NCI-H774 (cell line): ENCODE results near the gene DHX36.

ENCODE experiments used
- DNase-seq: peaks from one replicate; lab custom pipeline; 2025; lab: John Stamatoyannopoulos, UW

The DHX36 gene

DNA sequence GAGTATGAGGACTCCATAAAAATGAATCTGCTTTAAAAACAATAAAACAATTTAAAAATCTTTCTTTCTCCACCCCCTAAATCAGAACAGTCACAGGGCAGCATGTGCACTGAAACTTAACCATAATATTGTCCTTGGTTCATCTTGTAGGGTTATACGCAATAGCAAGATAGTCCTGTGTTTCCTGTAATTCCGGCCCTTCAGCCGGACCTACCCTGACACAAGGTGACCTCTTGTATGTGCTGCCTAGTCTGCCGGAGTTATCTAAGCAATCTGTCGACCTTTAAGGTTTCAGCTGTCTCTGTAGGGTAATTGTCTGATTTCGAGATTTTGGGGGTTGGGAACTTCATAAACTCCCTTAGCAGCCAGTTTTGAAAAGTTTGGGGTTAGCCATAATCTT lies 99.9 kb downstream of the DHX36 start:
- no peak for DNase-seq

DNA sequence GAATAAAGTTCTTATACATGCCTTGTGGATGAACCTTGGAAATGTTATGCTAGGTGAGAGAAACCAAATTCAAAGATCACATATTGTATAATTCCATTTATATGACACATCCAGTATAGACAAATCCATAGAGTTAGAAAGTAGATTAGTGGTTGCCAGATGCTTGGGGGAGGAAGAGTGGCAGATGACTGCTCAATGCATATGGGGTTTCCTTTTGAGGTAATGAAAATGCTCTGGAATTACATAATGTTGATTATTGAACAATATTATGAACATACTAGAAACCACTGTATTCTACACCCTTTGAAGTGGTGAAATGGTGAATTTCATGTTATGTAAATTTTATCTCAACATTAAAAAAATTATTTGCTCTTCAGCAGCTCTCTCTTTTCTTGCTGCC lies 100.8 kb downstream of the DHX36 start:
- DNase-seq: no peak
